ENCODE data around the gene CELSR3. TPM values are rescaled to one million over a fixed set of nuclear protein-coding genes. Genes with fewer than 3 reads are reported as not detected.

Gene CELSR3
- total RNA-seq, 6 experiments from 2014 or later, result 1.9 to 5.0 (median 3.4) TPM

- DNase-seq, result no peak
- H3K36me3 Mint-ChIP-seq (ENCODE audit: low read depth), result peaks cover 31% of the 10 kb centered on the region
- no peak overlapping the region for H3K4me3 Mint-ChIP-seq
- peaks cover 4% of the 10 kb centered on the region; the same call in 1 of the 2 replicates for H3K27me3 Mint-ChIP-seq (ENCODE audit: insufficient read depth)
- no peaks in the 10 kb centered on the region for H3K9me3 Mint-ChIP-seq
- no peak for TF ChIP-seq CTCF (IDR thresholded peaks at IDR 0.05)
- peaks cover 42% of the 10 kb centered on the region for H3K4me1 Mint-ChIP-seq (ENCODE audit: low read depth)
- H3K27ac Mint-ChIP-seq, result peak overlapping the region; percentile 97
These were observed 29.9 kb upstream of the CELSR3 start for GRCh38 chr3:48692551-48692950.

- H3K27me3 Mint-ChIP-seq (ENCODE audit: insufficient read depth), result peaks cover 4% of the 10 kb centered on the region; the same call in 1 of the 2 replicates
- H3K4me3 Mint-ChIP-seq, result no peak overlapping the region
- H3K27ac Mint-ChIP-seq, result no peak overlapping the region
- no peaks in the 10 kb centered on the region for H3K9me3 Mint-ChIP-seq
- TF ChIP-seq CTCF (IDR thresholded peaks at IDR 0.05), result no peak
- no peak for DNase-seq
- peaks cover 43% of the 10 kb centered on the region for H3K4me1 Mint-ChIP-seq (ENCODE audit: low read depth)
- peaks cover 25% of the 10 kb centered on the region for H3K36me3 Mint-ChIP-seq (ENCODE audit: low read depth)
These were observed 28.3 kb upstream of the CELSR3 start for GRCh38 chr3:48690846-48691458.

GRCh38 chr3:48689384-48689783 is 26.7 kb upstream of the CELSR3 start:
- no peaks in the 10 kb centered on the region for H3K9me3 Mint-ChIP-seq
- DNase-seq, result no peak
- no peak overlapping the region for H3K27ac Mint-ChIP-seq
- H3K27me3 Mint-ChIP-seq (ENCODE audit: insufficient read depth), result no peaks in the 10 kb centered on the region; the same call in 1 of the 2 replicates
- TF ChIP-seq CTCF (IDR thresholded peaks at IDR 0.05), result no peak
- peaks cover 19% of the 10 kb centered on the region for H3K36me3 Mint-ChIP-seq (ENCODE audit: low read depth)
- peaks cover 38% of the 10 kb centered on the region for H3K4me1 Mint-ChIP-seq (ENCODE audit: low read depth)
- H3K4me3 Mint-ChIP-seq, result no peak overlapping the region

- Mint-ChIP-seq H3K9me3 (no peaks in the 10 kb centered on the region), H3K36me3 (ENCODE audit: low read depth) (peaks cover 19% of the 10 kb centered on the region), H3K27me3 (ENCODE audit: insufficient read depth) (no peaks in the 10 kb centered on the region; the same call in 1 of the 2 replicates), H3K4me3 (no peak overlapping the region), H3K27ac (no peak overlapping the region), H3K4me1 (ENCODE audit: low read depth) (peaks cover 38% of the 10 kb centered on the region)
- no peak for TF ChIP-seq CTCF (IDR thresholded peaks at IDR 0.05)
- no peak for DNase-seq
These were observed 26.0 kb upstream of the CELSR3 start for GRCh38 chr3:48688737-48689075.

GRCh38 chr3:48688032-48688736 is 25.5 kb upstream of the CELSR3 start:
- H3K9me3 Mint-ChIP-seq, result no peaks in the 10 kb centered on the region
- no peak for TF ChIP-seq CTCF (IDR thresholded peaks at IDR 0.05)
- no peaks in the 10 kb centered on the region; the same call in 1 of the 2 replicates for H3K27me3 Mint-ChIP-seq (ENCODE audit: insufficient read depth)
- DNase-seq, result no peak
- H3K36me3 Mint-ChIP-seq (ENCODE audit: low read depth), result peaks cover 17% of the 10 kb centered on the region
- H3K4me1 Mint-ChIP-seq (ENCODE audit: low read depth), result peaks cover 38% of the 10 kb centered on the region
- no peak overlapping the region for H3K27ac Mint-ChIP-seq
- no peak overlapping the region for H3K4me3 Mint-ChIP-seq

Data from HFFc6 (cell line).